Activated CD8-positive, alpha-beta memory T cell treated with anti-CD3 and anti-CD28 coated beads, Interleukin-2, amount 50 U/mL, for 4 hours (primary cell): ENCODE data around the gene SLC13A3.

Source experiments
- DNase-seq: peaks from one replicate; pipeline ENCODE4 v3.0.0-alpha.2; 2020

SLC13A3 gene

GRCh38 chr20:46512943-46513844 lies 138.1 kb downstream of the SLC13A3 start, which contains the start of gene ZNF334:
Gene ZNF334 (minus strand): TSS chr20:46513559. CDS start chr20:46512102, 1,457 bp downstream.
- DNase-seq = no peak

GRCh38 chr20:46509523-46509922 lies 141.7 kb downstream of the SLC13A3 start:
- DNase-seq = no peak
